Measurements from ENCODE around the gene PDGFB.

GRCh38 chr22:39181778-39182177 is 63.0 kb downstream of the PDGFB start:
- TF ChIP-seq ZZZ3 (IDR thresholded peaks at IDR 0.05) (no peak), CTCF (IDR thresholded peaks at IDR 0.05 in 2 of 3, conservative IDR thresholded peaks at IDR 0.05 in 1 of 3; ENCODE audit: insufficient read depth in 2 of 3, low read depth in 1 of 3, low read length in 3 of 3) (no peak), POLR2AphosphoS5 (IDR thresholded peaks at IDR 0.05; ENCODE audit: control insufficient read depth, insufficient read depth, low read depth, low read length) (no peak), CHD7 (IDR thresholded peaks at IDR 0.05; ENCODE audit: low read depth, low read length) (no peak), POLR2A (conservative IDR thresholded peaks at IDR 0.05) (no peak), SMAD1 (IDR thresholded peaks at IDR 0.05; ENCODE audit: low read depth, low read length, partially characterized antibody) (no peak), NFYB (IDR thresholded peaks at IDR 0.05; ENCODE audit: extremely low read depth, insufficient read length) (no peak), MAFG (tag; conservative IDR thresholded peaks at IDR 0.05) (no peak), ZC3H4 (CRISPR knock-in tag; IDR thresholded peaks at IDR 0.05; ENCODE audit: borderline replicate concordance) (no peak), MXI1 (IDR thresholded peaks at IDR 0.05; ENCODE audit: low read depth, low read length) (no peak), CEBPB (tag; IDR thresholded peaks at IDR 0.05) (no peak)

All from K562 (cell line).